ENCODE measurements around the gene AGBL1.
"Not testable (repeated sequence)": the region's sequence is repeated elsewhere in the genome, so short reads cannot be mapped to it uniquely, and the experiment has no call there.

GRCh38 chr15:87042619-87043018 is 962.9 kb downstream of the AGBL1 start:
- TF ChIP-seq CTCF (IDR thresholded peaks at IDR 0.05; ENCODE audit: low read depth, low read length, missing input control); FOXA2 (IDR thresholded peaks at IDR 0.05); TAF1 (conservative IDR thresholded peaks at IDR 0.05); REST (IDR thresholded peaks at IDR 0.05); MAX (IDR thresholded peaks at IDR 0.05); YY1 (IDR thresholded peaks at IDR 0.05); GABPA (IDR thresholded peaks at IDR 0.05 in 1 of 2, conservative IDR thresholded peaks at IDR 0.05 in 1 of 2); NR2F2 (IDR thresholded peaks at IDR 0.05); HNF4A (conservative IDR thresholded peaks at IDR 0.05); EGR1 (IDR thresholded peaks at IDR 0.05; ENCODE audit: low read depth in 2 of 2): not testable (repeated sequence)
